Measurements from ENCODE around the gene EPHA6. TPM values are rescaled to one million over a fixed set of nuclear protein-coding genes. Genes with fewer than 3 reads are reported as not detected.

The EPHA6 gene
- polyA plus RNA-seq, 2 donors = 0.20 to 0.38 TPM

GRCh38 chr3:97692831-97693230, 878.4 kb downstream of the EPHA6 start:
- Histone ChIP-seq H3K9me3 (ENCODE audit: control insufficient read depth in 2 of 2, insufficient read depth in 1 of 2, low read depth in 1 of 2, low read length in 1 of 2) (no peaks in the 10 kb centered on the region), H3K27me3 (ENCODE audit: control insufficient read depth in 1 of 2, insufficient read depth in 2 of 2, low read length in 2 of 2) (no peaks in the 10 kb centered on the region), H3K36me3 (ENCODE audit: control insufficient read depth in 2 of 2, insufficient read depth in 2 of 2, low read length in 1 of 2) (no peaks in the 10 kb centered on the region), H3K4me3 (ENCODE audit: low read depth in 1 of 2, low read length in 2 of 2) (no peak overlapping the region), H3K4me1 (ENCODE audit: control insufficient read depth in 2 of 2, insufficient read depth in 2 of 2, low read length in 1 of 2) (no peaks in the 10 kb centered on the region), H3K27ac (ENCODE audit: low read depth in 2 of 2, low read length in 1 of 2) (no peak overlapping the region)
- WGBS, 2 donors = 87 to 88% methylated on average over 2 of the region's 2 CpGs

DNA sequence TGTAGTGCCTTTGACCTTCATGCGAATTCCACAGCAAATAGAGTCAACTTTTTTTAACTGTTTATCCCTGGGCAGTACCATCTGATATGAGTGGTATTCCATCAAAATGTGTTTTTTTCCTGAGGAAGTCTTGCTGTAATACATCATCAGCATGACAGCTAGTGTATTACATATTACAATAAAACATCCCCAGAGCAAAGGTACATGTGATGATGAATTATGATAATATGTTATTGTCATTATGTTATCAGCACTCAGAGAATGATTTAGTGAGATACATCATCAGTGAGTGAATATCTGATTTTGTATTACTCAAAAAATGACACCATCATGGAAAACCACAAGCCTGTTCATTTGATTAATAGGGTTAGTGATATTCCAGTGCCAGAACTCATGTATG, 880.5 kb downstream of the EPHA6 start:
- Histone ChIP-seq H3K27me3 (ENCODE audit: control insufficient read depth in 1 of 2, insufficient read depth in 2 of 2, low read length in 2 of 2) (no peaks in the 10 kb centered on the region), H3K36me3 (ENCODE audit: control insufficient read depth in 2 of 2, insufficient read depth in 2 of 2, low read length in 1 of 2) (no peaks in the 10 kb centered on the region), H3K27ac (ENCODE audit: low read depth in 2 of 2, low read length in 1 of 2) (no peak overlapping the region), H3K9me3 (ENCODE audit: control insufficient read depth in 2 of 2, insufficient read depth in 1 of 2, low read depth in 1 of 2, low read length in 1 of 2) (no peaks in the 10 kb centered on the region), H3K4me1 (ENCODE audit: control insufficient read depth in 2 of 2, insufficient read depth in 2 of 2, low read length in 1 of 2) (no peaks in the 10 kb centered on the region), H3K4me3 (ENCODE audit: low read depth in 1 of 2, low read length in 2 of 2) (no peak overlapping the region)
- 77 to 86% methylated on average over 1 of the region's 1 CpG for WGBS, 2 donors

- Histone ChIP-seq H3K27me3 (ENCODE audit: control insufficient read depth in 1 of 2, insufficient read depth in 2 of 2, low read length in 2 of 2) (no peaks in the 10 kb centered on the region), H3K4me3 (ENCODE audit: low read depth in 1 of 2, low read length in 2 of 2) (no peak overlapping the region), H3K4me1 (ENCODE audit: control insufficient read depth in 2 of 2, insufficient read depth in 2 of 2, low read length in 1 of 2) (no peaks in the 10 kb centered on the region), H3K9me3 (ENCODE audit: control insufficient read depth in 2 of 2, insufficient read depth in 1 of 2, low read depth in 1 of 2, low read length in 1 of 2) (no peaks in the 10 kb centered on the region), H3K36me3 (ENCODE audit: control insufficient read depth in 2 of 2, insufficient read depth in 2 of 2, low read length in 1 of 2) (no peaks in the 10 kb centered on the region), H3K27ac (ENCODE audit: low read depth in 2 of 2, low read length in 1 of 2) (no peak overlapping the region)
- WGBS, 2 donors = 35 to 42% methylated on average over 5 of the region's 5 CpGs
Measured at GRCh38 chr3:97698691-97699090, 884.3 kb downstream of the EPHA6 start.

GRCh38 chr3:97699889-97700288, 885.5 kb downstream of the EPHA6 start:
- Histone ChIP-seq H3K4me3 (ENCODE audit: low read depth in 1 of 2, low read length in 2 of 2) (no peak overlapping the region), H3K27me3 (ENCODE audit: control insufficient read depth in 1 of 2, insufficient read depth in 2 of 2, low read length in 2 of 2) (no peaks in the 10 kb centered on the region), H3K36me3 (ENCODE audit: control insufficient read depth in 2 of 2, insufficient read depth in 2 of 2, low read length in 1 of 2) (no peaks in the 10 kb centered on the region), H3K4me1 (ENCODE audit: control insufficient read depth in 2 of 2, insufficient read depth in 2 of 2, low read length in 1 of 2) (no peaks in the 10 kb centered on the region), H3K9me3 (ENCODE audit: control insufficient read depth in 2 of 2, insufficient read depth in 1 of 2, low read depth in 1 of 2, low read length in 1 of 2) (no peaks in the 10 kb centered on the region), H3K27ac (ENCODE audit: low read depth in 2 of 2, low read length in 1 of 2) (no peak overlapping the region)
- WGBS, 2 donors = 94 to 98% methylated on average over 2 of the region's 2 CpGs

DNA sequence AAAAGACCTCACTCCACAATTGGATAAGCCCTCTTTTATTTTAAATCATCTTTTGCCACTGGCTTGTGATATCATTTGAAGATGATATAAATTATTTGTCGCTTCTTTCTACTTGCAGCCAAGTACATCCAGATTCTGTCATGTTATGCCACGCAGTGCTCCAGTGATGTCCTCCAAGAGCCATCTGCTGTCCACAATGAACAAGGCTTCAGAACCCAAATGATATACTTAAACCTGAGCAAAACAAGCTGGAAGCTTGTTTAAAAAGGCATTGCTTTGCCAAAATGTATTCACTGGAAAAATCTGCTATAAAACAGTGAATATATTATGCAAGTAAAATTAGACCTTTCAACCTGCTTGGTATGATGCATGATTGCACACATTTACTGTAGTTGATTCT, 891.4 kb downstream of the EPHA6 start:
- Histone ChIP-seq H3K27ac (ENCODE audit: low read depth in 2 of 2, low read length in 1 of 2) (no peak overlapping the region), H3K9me3 (ENCODE audit: control insufficient read depth in 2 of 2, insufficient read depth in 1 of 2, low read depth in 1 of 2, low read length in 1 of 2) (peaks cover 0 to 3% of the 10 kb centered on the region in 2 donors), H3K4me1 (ENCODE audit: control insufficient read depth in 2 of 2, insufficient read depth in 2 of 2, low read length in 1 of 2) (no peaks in the 10 kb centered on the region), H3K36me3 (ENCODE audit: control insufficient read depth in 2 of 2, insufficient read depth in 2 of 2, low read length in 1 of 2) (no peaks in the 10 kb centered on the region), H3K27me3 (ENCODE audit: control insufficient read depth in 1 of 2, insufficient read depth in 2 of 2, low read length in 2 of 2) (no peaks in the 10 kb centered on the region), H3K4me3 (ENCODE audit: low read depth in 1 of 2, low read length in 2 of 2) (no peak overlapping the region)
- WGBS, 2 donors = 29 to 64% methylated on average over 2 of the region's 2 CpGs

DNA sequence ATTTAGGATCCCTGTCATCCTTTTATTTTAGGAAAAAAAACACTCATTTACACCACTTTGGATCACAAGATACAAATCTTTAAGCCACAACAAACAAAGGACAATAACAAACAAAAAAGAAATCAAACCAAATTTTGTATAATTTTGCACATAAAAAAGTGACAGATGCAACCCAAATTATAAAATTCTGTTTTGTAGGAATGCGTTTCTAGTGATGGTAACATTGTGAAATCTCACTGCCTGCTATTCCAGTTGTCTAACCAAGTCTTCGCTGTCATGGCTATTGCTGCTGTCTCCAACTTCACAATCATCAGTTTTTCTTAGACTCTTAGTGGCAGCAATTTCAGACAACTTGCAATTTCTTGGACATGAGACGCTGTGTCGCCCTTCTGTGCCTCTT, 891.8 kb downstream of the EPHA6 start:
- WGBS, 2 donors = 84 to 89% methylated on average over 4 of the region's 4 CpGs
- Histone ChIP-seq H3K4me1 (ENCODE audit: control insufficient read depth in 2 of 2, insufficient read depth in 2 of 2, low read length in 1 of 2) (no peaks in the 10 kb centered on the region), H3K36me3 (ENCODE audit: control insufficient read depth in 2 of 2, insufficient read depth in 2 of 2, low read length in 1 of 2) (no peaks in the 10 kb centered on the region), H3K27ac (ENCODE audit: low read depth in 2 of 2, low read length in 1 of 2) (no peak overlapping the region), H3K27me3 (ENCODE audit: control insufficient read depth in 1 of 2, insufficient read depth in 2 of 2, low read length in 2 of 2) (no peaks in the 10 kb centered on the region), H3K4me3 (ENCODE audit: low read depth in 1 of 2, low read length in 2 of 2) (no peak overlapping the region), H3K9me3 (ENCODE audit: control insufficient read depth in 2 of 2, insufficient read depth in 1 of 2, low read depth in 1 of 2, low read length in 1 of 2) (peaks cover 0 to 3% of the 10 kb centered on the region in 2 donors)

- H3K27me3 ChIP-seq (ENCODE audit: control insufficient read depth in 1 of 2, insufficient read depth in 2 of 2, low read length in 2 of 2) = no peaks in the 10 kb centered on the region
- peaks cover 0 to 3% of the 10 kb centered on the region in 2 donors for H3K9me3 ChIP-seq (ENCODE audit: control insufficient read depth in 2 of 2, insufficient read depth in 1 of 2, low read depth in 1 of 2, low read length in 1 of 2)
- H3K27ac ChIP-seq (ENCODE audit: low read depth in 2 of 2, low read length in 1 of 2) = no peak overlapping the region
- H3K4me1 ChIP-seq (ENCODE audit: control insufficient read depth in 2 of 2, insufficient read depth in 2 of 2, low read length in 1 of 2) = no peaks in the 10 kb centered on the region
- H3K4me3 ChIP-seq (ENCODE audit: low read depth in 1 of 2, low read length in 2 of 2) = no peak overlapping the region
- no peaks in the 10 kb centered on the region for H3K36me3 ChIP-seq (ENCODE audit: control insufficient read depth in 2 of 2, insufficient read depth in 2 of 2, low read length in 1 of 2)
Measured at GRCh38 chr3:97711654-97712053, 897.3 kb downstream of the EPHA6 start.

DNA sequence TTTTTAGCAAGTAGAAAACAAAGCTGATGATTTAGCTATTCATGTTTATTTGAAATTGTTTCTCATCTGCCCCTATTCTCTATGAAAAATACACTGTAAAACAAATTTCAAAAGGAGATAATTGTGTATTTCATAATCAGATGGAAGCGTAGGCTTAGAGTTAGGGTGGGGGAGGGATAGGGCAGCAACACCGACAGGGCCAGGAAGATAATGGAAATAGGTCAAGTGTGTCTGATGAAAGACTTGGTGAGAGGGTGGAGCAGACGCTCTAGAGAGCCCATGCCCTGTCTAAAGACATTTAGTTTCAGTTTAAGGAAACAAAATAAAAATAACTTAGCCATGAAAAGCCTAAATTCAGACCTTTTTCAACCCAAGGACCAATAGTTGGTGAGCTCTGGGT, 898.5 kb downstream of the EPHA6 start:
- 55 to 60% methylated on average over 3 of the region's 3 CpGs for WGBS, 2 donors
- H3K36me3 ChIP-seq (ENCODE audit: control insufficient read depth in 2 of 2, insufficient read depth in 2 of 2, low read length in 1 of 2) = no peaks in the 10 kb centered on the region

DNA sequence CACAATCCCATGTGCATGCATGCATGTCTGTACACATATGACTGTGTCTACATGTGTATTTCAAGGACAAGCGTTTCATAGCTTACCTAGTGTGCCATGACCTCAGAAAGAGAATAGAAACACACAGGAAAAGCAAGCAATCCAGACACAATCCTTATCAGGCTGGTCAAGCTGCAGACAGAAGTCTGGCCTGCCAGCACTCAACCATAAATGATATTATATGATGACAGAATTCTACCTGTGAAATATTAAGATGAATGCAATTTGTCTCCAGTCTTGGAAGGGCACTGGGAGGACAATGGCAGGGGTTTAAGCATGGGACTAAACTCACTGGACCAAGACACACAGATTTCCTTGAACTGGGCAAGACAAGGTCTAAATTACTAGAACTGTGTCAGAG, 899.2 kb downstream of the EPHA6 start:
- no peaks in the 10 kb centered on the region for H3K27me3 ChIP-seq (ENCODE audit: control insufficient read depth in 1 of 2, insufficient read depth in 2 of 2, low read length in 2 of 2)
- H3K36me3 ChIP-seq (ENCODE audit: control insufficient read depth in 2 of 2, insufficient read depth in 2 of 2, low read length in 1 of 2) = no peaks in the 10 kb centered on the region
- H3K4me1 ChIP-seq (ENCODE audit: control insufficient read depth in 2 of 2, insufficient read depth in 2 of 2, low read length in 1 of 2) = no peaks in the 10 kb centered on the region
- peaks cover 0 to 3% of the 10 kb centered on the region in 2 donors for H3K9me3 ChIP-seq (ENCODE audit: control insufficient read depth in 2 of 2, insufficient read depth in 1 of 2, low read depth in 1 of 2, low read length in 1 of 2)
- no peak overlapping the region for H3K4me3 ChIP-seq (ENCODE audit: low read depth in 1 of 2, low read length in 2 of 2)
- no peak overlapping the region for H3K27ac ChIP-seq (ENCODE audit: low read depth in 2 of 2, low read length in 1 of 2)
- 70 to 78% methylated on average over 1 of the region's 1 CpG for WGBS, 2 donors

More for the DNA sequence above, 898.5 kb downstream of the EPHA6 start:
- H3K9me3 ChIP-seq (ENCODE audit: control insufficient read depth in 2 of 2, insufficient read depth in 1 of 2, low read depth in 1 of 2, low read length in 1 of 2) = peaks cover 0 to 3% of the 10 kb centered on the region in 2 donors
- no peak overlapping the region for H3K27ac ChIP-seq (ENCODE audit: low read depth in 2 of 2, low read length in 1 of 2)
- no peaks in the 10 kb centered on the region for H3K4me1 ChIP-seq (ENCODE audit: control insufficient read depth in 2 of 2, insufficient read depth in 2 of 2, low read length in 1 of 2)
- H3K27me3 ChIP-seq (ENCODE audit: control insufficient read depth in 1 of 2, insufficient read depth in 2 of 2, low read length in 2 of 2) = no peaks in the 10 kb centered on the region
- no peak overlapping the region for H3K4me3 ChIP-seq (ENCODE audit: low read depth in 1 of 2, low read length in 2 of 2)

- H3K9me3 ChIP-seq (ENCODE audit: control insufficient read depth in 2 of 2, insufficient read depth in 1 of 2, low read depth in 1 of 2, low read length in 1 of 2) = no peaks in the 10 kb centered on the region
- WGBS, 2 donors = 2 to 3% methylated on average over 7 of the region's 7 CpGs
Measured at GRCh38 chr3:97719156-97719821, 904.9 kb downstream of the EPHA6 start.

More at GRCh38 chr3:97719156-97719821, 904.9 kb downstream of the EPHA6 start:
- H3K27ac ChIP-seq (ENCODE audit: low read depth in 2 of 2, low read length in 1 of 2) = no peak overlapping the region
- no peaks in the 10 kb centered on the region for H3K36me3 ChIP-seq (ENCODE audit: control insufficient read depth in 2 of 2, insufficient read depth in 2 of 2, low read length in 1 of 2)
- H3K4me3 ChIP-seq (ENCODE audit: low read depth in 1 of 2, low read length in 2 of 2) = peak overlapping the region in 1 of 2 donors; percentile 22
- no peaks in the 10 kb centered on the region for H3K27me3 ChIP-seq (ENCODE audit: control insufficient read depth in 1 of 2, insufficient read depth in 2 of 2, low read length in 2 of 2)
- H3K4me1 ChIP-seq (ENCODE audit: control insufficient read depth in 2 of 2, insufficient read depth in 2 of 2, low read length in 1 of 2) = no peaks in the 10 kb centered on the region
